Calu3 (cell line): ENCODE results near the gene IMMP2L. TPM values are rescaled to one million over a fixed set of nuclear protein-coding genes. Genes with fewer than 3 reads are reported as not detected.

Experiments used
- BruUV-seq: library from RNA; stranded (reverse); fragments of 400-500 nt; replicated peaks from 2 replicates; lab custom pipeline; 2021; lab: Mats Ljungman, UMichigan
- CTCF ChIA-PET: fragments of 300-600 bp; sonication (Branson Sonifier 250); formaldehyde crosslinking; loops from one replicate; lab custom pipeline; 2022; ENCODE audit warnings: antibody characterized with exemption; lab: Charles Lee
- DNase-seq: peaks from one replicate; pipeline ENCODE4 v3.0.0; 2022
- H3K27ac Mint-ChIP-seq: one replicate; pipeline ENCODE4 v1.8.0; 2022; ENCODE audit warnings: mixed read lengths; ENCODE audit not compliant: unreplicated experiment
- H3K27me3 Mint-ChIP-seq: one replicate; pipeline ENCODE4 v1.8.0; 2022; ENCODE audit warnings: mixed read lengths; ENCODE audit not compliant: unreplicated experiment
- H3K36me3 Mint-ChIP-seq: one replicate; pipeline ENCODE4 v1.8.0; 2022; ENCODE audit warnings: mild to moderate bottlenecking, moderate library complexity, mixed read lengths; ENCODE audit not compliant: insufficient read depth, unreplicated experiment
- H3K4me1 Mint-ChIP-seq: one replicate; pipeline ENCODE4 v1.8.0; 2022; ENCODE audit warnings: mild to moderate bottlenecking, low read depth, mixed read lengths; ENCODE audit not compliant: unreplicated experiment
- H3K4me3 Mint-ChIP-seq: one replicate; pipeline ENCODE4 v1.8.0; 2022; ENCODE audit warnings: mild to moderate bottlenecking, low read depth, moderate library complexity, mixed read lengths; ENCODE audit not compliant: unreplicated experiment
- H3K9me3 Mint-ChIP-seq: one replicate; pipeline ENCODE4 v1.8.0; 2022; ENCODE audit warnings: low read depth, mixed read lengths; ENCODE audit not compliant: unreplicated experiment
- CTCF ChIP-seq: fragments of 200-600 bp; IDR thresholded peaks from one replicate; pipeline ENCODE4 v1.8.0; 2022; ENCODE audit warnings: antibody characterized with exemption; ENCODE audit not compliant: unreplicated experiment
- intact Hi-C: fragments of 100-400 bp; cut with micrococcal nuclease; formaldehyde crosslinking; loops from one replicate; pipeline ENCODE4 v1.10.0; 2022; ENCODE audit not compliant: unreplicated experiment
- total RNA-seq: library from RNA; stranded (reverse); gene quantifications from 2 replicates; pipeline ENCODE4 v1.2.3, GENCODE V29; 2022

IMMP2L gene
- total RNA-seq, 1 experiment from 2014 or later, result 28.6 TPM

- CTCF ChIA-PET, result no interaction called here
- BruUV-seq, result no TSS peak
- no peaks in the 10 kb centered on the region for H3K27me3 Mint-ChIP-seq
- DNase-seq, result no peak
- intact Hi-C loops, result no loop called here
- no peak overlapping the region for H3K27ac Mint-ChIP-seq
- TF ChIP-seq CTCF, result no peak
- no peaks in the 10 kb centered on the region for H3K4me1 Mint-ChIP-seq
- no peaks in the 10 kb centered on the region for H3K9me3 Mint-ChIP-seq
- H3K4me3 Mint-ChIP-seq, result no peak overlapping the region
- H3K36me3 Mint-ChIP-seq, result no peaks in the 10 kb centered on the region
These were observed 532.0 kb downstream of the IMMP2L start for GRCh38 chr7:111030336-111030735.

GRCh38 chr7:111029574-111030251 is 532.6 kb downstream of the IMMP2L start:
- H3K4me1 Mint-ChIP-seq, result no peaks in the 10 kb centered on the region
- no peak for DNase-seq
- no peaks in the 10 kb centered on the region for H3K36me3 Mint-ChIP-seq
- intact Hi-C loops, result no loop called here
- H3K4me3 Mint-ChIP-seq, result no peak overlapping the region
- CTCF ChIA-PET, result no interaction called here
- no TSS peak for BruUV-seq
- no peak for TF ChIP-seq CTCF
- H3K9me3 Mint-ChIP-seq, result no peaks in the 10 kb centered on the region
- H3K27ac Mint-ChIP-seq, result no peak overlapping the region
- H3K27me3 Mint-ChIP-seq, result no peaks in the 10 kb centered on the region

GRCh38 chr7:111029141-111029572 is 533.1 kb downstream of the IMMP2L start:
- no peak for DNase-seq
- CTCF ChIA-PET, result no interaction called here
- Mint-ChIP-seq H3K27me3 (no peaks in the 10 kb centered on the region), H3K9me3 (no peaks in the 10 kb centered on the region), H3K36me3 (no peaks in the 10 kb centered on the region), H3K4me1 (no peaks in the 10 kb centered on the region), H3K27ac (no peak overlapping the region), H3K4me3 (no peak overlapping the region)
- BruUV-seq, result no TSS peak
- no peak for TF ChIP-seq CTCF
- intact Hi-C loops, result no loop called here

GRCh38 chr7:111027396-111027795 is 534.9 kb downstream of the IMMP2L start:
- Mint-ChIP-seq H3K9me3 (no peaks in the 10 kb centered on the region), H3K4me1 (no peaks in the 10 kb centered on the region), H3K27me3 (no peaks in the 10 kb centered on the region), H3K4me3 (no peak overlapping the region), H3K27ac (no peak overlapping the region), H3K36me3 (no peaks in the 10 kb centered on the region)
- no TSS peak for BruUV-seq
- TF ChIP-seq CTCF, result no peak
- CTCF ChIA-PET, result no interaction called here
- no peak for DNase-seq
- intact Hi-C loops, result no loop called here
